Measurements from ENCODE around the gene ITPR2. TPM values are rescaled to one million over a fixed set of nuclear protein-coding genes. Genes with fewer than 3 reads are reported as not detected.

Gene ITPR2
- total RNA-seq, 3 donors from 2014 or later (not counting 1 experiment from before 2014, with no cell fraction given), result 59.1 to 70.7 (median 68.2) TPM

GRCh38 chr12:26628234-26628633, 204.8 kb downstream of the ITPR2 start:
- ATAC-seq (no peak), DNase-seq (no peak)
- Mint-ChIP-seq H3K36me3 (peaks cover 12% of the 10 kb centered on the region), H3K4me1 (peaks cover 8% of the 10 kb centered on the region in 2 donors), H3K4me3 (no peak overlapping the region), H3K9me3 (no peaks in the 10 kb centered on the region), H3K27ac (no peak overlapping the region), H3K27me3 (ENCODE audit: low read depth in 2 of 2) (no peaks in the 10 kb centered on the region)
- no peak overlapping the region for H3K4me3 ChIP-seq (ENCODE audit: low read length)
- no peaks in the 10 kb centered on the region for H3K27me3 ChIP-seq (ENCODE audit: control insufficient read depth, insufficient read depth, low read length)
- intact Hi-C loops (cut with micrococcal nuclease), result no loop called here
- H3K4me1 ChIP-seq (ENCODE audit: control insufficient read depth, insufficient read depth, low read length), result no peaks in the 10 kb centered on the region
- H3K36me3 ChIP-seq (ENCODE audit: control insufficient read depth, insufficient read depth, low read length), result peaks cover 17% of the 10 kb centered on the region
- 100% methylated on average over 2 of the region's 2 CpGs for WGBS (ENCODE audit: insufficient coverage)
- H3K27ac ChIP-seq (ENCODE audit: low read length), result no peak overlapping the region
- TF ChIP-seq CTCF (IDR thresholded peaks at IDR 0.05), result no peak
- H3K9me3 ChIP-seq (ENCODE audit: control insufficient read depth, insufficient read depth, low read length), result no peaks in the 10 kb centered on the region

- H3K27me3 ChIP-seq (ENCODE audit: control insufficient read depth, insufficient read depth, low read length), result no peaks in the 10 kb centered on the region
- 84% methylated on average over 3 of the region's 4 CpGs for WGBS (ENCODE audit: insufficient coverage)
Measured at GRCh38 chr12:26627335-26627734, 205.7 kb downstream of the ITPR2 start.

GRCh38 chr12:26623136-26623535, 209.9 kb downstream of the ITPR2 start:
- H3K27me3 Mint-ChIP-seq (ENCODE audit: low read depth in 2 of 2), result no peaks in the 10 kb centered on the region
- Histone ChIP-seq H3K27me3 (ENCODE audit: control insufficient read depth, insufficient read depth, low read length) (no peaks in the 10 kb centered on the region), H3K27ac (ENCODE audit: low read length) (no peak overlapping the region), H3K4me3 (ENCODE audit: low read length) (no peak overlapping the region), H3K4me1 (ENCODE audit: control insufficient read depth, insufficient read depth, low read length) (no peaks in the 10 kb centered on the region), H3K9me3 (ENCODE audit: control insufficient read depth, insufficient read depth, low read length) (no peaks in the 10 kb centered on the region), H3K36me3 (ENCODE audit: control insufficient read depth, insufficient read depth, low read length) (peaks cover 37% of the 10 kb centered on the region)
- H3K9me3 Mint-ChIP-seq, result no peaks in the 10 kb centered on the region
- H3K4me1 Mint-ChIP-seq, result peaks cover 8% of the 10 kb centered on the region in 2 donors
- TF ChIP-seq CTCF (IDR thresholded peaks at IDR 0.05), result no peak
- peaks cover 21% of the 10 kb centered on the region for H3K36me3 Mint-ChIP-seq
- 80% methylated on average over 4 of the region's 4 CpGs for WGBS (ENCODE audit: insufficient coverage)
- intact Hi-C loops (cut with micrococcal nuclease), result no loop called here
- no peak overlapping the region for H3K4me3 Mint-ChIP-seq
- no peak for ATAC-seq
- no peak for DNase-seq
- H3K27ac Mint-ChIP-seq, result no peak overlapping the region

More at GRCh38 chr12:26627335-26627734, 205.7 kb downstream of the ITPR2 start:
- H3K36me3 Mint-ChIP-seq, result peaks cover 12% of the 10 kb centered on the region
- H3K4me3 Mint-ChIP-seq, result no peak overlapping the region
- no peak for ATAC-seq
- TF ChIP-seq CTCF (IDR thresholded peaks at IDR 0.05), result no peak
- Histone ChIP-seq H3K4me1 (ENCODE audit: control insufficient read depth, insufficient read depth, low read length) (no peaks in the 10 kb centered on the region), H3K27ac (ENCODE audit: low read length) (no peak overlapping the region), H3K36me3 (ENCODE audit: control insufficient read depth, insufficient read depth, low read length) (peaks cover 20% of the 10 kb centered on the region), H3K4me3 (ENCODE audit: low read length) (no peak overlapping the region), H3K9me3 (ENCODE audit: control insufficient read depth, insufficient read depth, low read length) (no peaks in the 10 kb centered on the region)
- H3K27me3 Mint-ChIP-seq (ENCODE audit: low read depth in 2 of 2), result no peaks in the 10 kb centered on the region
- intact Hi-C loops (cut with micrococcal nuclease), result no loop called here
- no peak for DNase-seq
- H3K27ac Mint-ChIP-seq, result no peak overlapping the region
- H3K9me3 Mint-ChIP-seq, result no peaks in the 10 kb centered on the region
- H3K4me1 Mint-ChIP-seq, result peaks cover 8% of the 10 kb centered on the region in 2 donors

- Mint-ChIP-seq H3K36me3 (peaks cover 21% of the 10 kb centered on the region), H3K4me1 (peaks cover 8% of the 10 kb centered on the region in 2 donors)
Measured at GRCh38 chr12:26622601-26623000, 210.4 kb downstream of the ITPR2 start.

More at GRCh38 chr12:26622601-26623000, 210.4 kb downstream of the ITPR2 start:
- no peaks in the 10 kb centered on the region for H3K27me3 ChIP-seq (ENCODE audit: control insufficient read depth, insufficient read depth, low read length)
- Mint-ChIP-seq H3K4me3 (no peak overlapping the region), H3K9me3 (no peaks in the 10 kb centered on the region), H3K27me3 (ENCODE audit: low read depth in 2 of 2) (no peaks in the 10 kb centered on the region), H3K27ac (no peak overlapping the region)
- no peaks in the 10 kb centered on the region for H3K4me1 ChIP-seq (ENCODE audit: control insufficient read depth, insufficient read depth, low read length)
- ATAC-seq, result no peak
- 96% methylated on average over 5 of the region's 5 CpGs for WGBS (ENCODE audit: insufficient coverage)
- no peak for TF ChIP-seq CTCF (IDR thresholded peaks at IDR 0.05)
- H3K27ac ChIP-seq (ENCODE audit: low read length), result no peak overlapping the region
- intact Hi-C loops (cut with micrococcal nuclease), result no loop called here
- no peak for DNase-seq
- no peaks in the 10 kb centered on the region for H3K9me3 ChIP-seq (ENCODE audit: control insufficient read depth, insufficient read depth, low read length)
- no peak overlapping the region for H3K4me3 ChIP-seq (ENCODE audit: low read length)
- H3K36me3 ChIP-seq (ENCODE audit: control insufficient read depth, insufficient read depth, low read length), result peaks cover 37% of the 10 kb centered on the region
